Activated T-cell treated with anti-CD3 and anti-CD28 coated beads for 48 hours (primary cell): Measurements from ENCODE around the gene TBC1D19.
"Not testable (repeated sequence)": the region's sequence is repeated elsewhere in the genome, so short reads cannot be mapped to it uniquely, and the experiment has no call there.

ENCODE experiments used
- DNase-seq: peaks from one replicate; pipeline ENCODE4 v3.0.0-alpha.2; 2020; ENCODE audit warnings: low read depth

The TBC1D19 gene

DNA sequence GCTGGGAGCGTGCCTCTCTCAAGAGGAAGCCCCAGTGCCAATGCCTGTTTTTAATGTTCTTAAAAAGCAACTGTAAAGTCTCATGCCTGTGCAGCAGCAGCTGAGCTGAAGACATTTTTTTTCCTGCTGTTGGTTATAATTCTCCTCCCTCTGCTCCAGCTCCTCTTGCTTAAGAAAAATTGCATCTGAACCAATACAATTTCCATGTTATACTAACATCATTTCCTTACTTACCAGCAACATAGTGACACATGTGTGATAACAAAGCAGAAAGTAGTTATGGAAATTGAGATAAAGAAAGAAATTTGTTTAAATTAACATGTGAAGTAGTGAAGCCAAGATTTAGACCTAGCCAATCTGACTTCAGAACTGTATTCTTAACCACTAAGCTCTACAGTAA lies 101.4 kb downstream of the TBC1D19 start:
- DNase-seq, result no peak

DNA sequence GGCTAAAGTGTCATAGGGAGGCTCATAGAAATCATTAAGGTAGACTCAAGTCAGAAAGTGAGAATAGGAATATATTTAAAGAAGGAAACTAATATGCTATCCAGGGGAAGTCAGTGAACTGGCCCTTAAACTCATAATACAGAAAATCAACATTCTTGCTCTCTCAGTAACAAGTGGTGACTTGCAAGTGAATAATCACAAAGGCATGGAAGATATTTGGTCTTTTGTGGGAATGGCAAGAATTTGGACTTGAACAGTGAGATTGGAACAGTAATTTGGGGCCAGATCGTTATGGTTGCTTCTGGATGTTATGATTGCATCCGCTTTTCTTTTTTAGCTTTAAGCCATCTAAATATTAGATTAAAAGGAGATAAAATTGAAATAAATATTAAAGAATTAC lies 103.8 kb downstream of the TBC1D19 start:
- DNase-seq, result no peak

DNA sequence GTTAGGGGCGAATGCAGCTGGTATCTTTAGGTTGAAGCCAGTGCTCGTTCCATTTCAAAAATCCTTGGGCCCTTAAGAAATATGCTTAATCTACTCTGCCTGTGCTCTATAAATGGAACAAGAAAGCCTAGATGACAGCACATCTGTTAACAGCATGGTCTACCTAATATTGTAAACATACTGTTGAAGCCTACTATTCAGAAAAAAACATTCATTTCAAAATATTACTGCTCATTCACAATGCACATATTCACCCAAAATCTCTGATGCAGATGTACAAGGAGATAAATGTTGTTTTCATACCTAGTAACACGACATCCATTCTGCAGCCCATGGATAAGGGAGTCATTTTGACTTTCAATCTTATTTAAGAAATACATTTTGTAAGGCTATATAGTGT lies 106.6 kb downstream of the TBC1D19 start:
- DNase-seq, result no peak

DNA sequence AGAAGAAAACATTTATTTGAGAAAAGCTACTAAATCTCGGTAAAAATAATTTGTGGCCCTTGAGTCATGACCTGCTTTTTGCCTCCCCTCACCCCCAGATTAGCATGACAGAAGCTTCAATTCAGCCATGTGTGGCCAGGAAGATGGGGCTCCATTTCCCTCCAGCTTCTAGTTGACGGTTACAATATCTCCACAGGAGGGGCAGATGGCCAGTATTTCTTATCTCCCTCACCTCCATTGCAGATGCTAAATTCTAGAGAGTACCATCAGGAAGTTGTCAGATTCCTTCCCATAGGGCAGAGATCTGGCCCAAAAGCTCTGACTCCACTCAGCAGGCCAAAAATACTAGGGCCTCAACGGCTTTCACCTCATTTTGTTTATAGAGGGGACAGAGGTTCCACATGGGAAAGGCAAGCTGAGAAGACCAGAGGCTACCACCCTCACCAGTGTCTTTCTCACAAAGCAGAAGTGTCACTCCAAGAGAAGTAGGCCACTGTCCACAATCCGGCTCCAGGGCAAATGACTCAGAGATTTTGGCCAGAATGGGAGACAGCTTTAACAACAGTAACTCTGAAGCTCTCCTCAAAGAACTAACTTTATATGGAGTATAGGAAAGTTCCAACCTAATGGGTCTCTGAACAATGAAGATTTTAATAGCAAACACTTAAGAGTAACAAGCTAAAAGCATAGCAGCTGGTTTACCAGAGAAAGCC lies 108.3 kb downstream of the TBC1D19 start:
- no peak for DNase-seq

DNA sequence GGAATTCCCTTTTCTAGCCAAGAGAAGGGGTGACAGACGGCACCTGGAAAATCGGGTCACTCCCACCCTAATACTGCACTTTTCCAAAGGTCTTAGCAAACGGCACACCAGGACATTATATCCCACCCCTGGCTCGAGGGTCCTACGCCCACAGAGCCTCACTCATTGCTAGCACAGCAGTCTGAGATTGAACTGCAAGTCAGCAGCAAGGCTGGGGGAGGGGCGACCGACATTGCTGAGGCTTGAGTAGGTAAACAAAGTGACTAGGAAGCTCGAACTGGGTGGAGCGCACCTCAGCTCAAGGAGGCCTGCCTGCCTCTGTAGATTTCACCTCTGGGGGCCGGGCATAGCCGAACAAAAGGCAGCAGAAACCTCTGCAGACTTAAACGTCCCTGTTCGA lies 110.2 kb downstream of the TBC1D19 start:
- DNase-seq, result not testable (repeated sequence)

DNA sequence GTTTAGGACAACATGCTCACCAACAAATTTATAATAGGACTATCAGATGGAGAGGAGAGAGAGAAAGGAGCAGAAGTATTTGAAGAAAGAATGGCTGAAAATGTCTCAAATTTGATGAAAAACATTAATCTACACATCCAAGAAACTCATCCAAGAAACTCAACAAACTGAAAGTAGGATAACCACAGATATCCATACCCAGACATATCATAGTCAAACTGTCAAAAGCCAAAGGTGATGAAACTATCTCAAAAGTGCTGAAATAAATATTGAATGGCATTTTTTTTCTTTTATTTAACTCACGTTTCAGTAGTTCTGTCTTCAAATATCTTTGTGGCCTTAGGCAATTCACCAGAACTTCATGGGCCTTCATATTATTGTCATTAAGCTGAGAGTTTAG lies 116.2 kb downstream of the TBC1D19 start:
- no peak for DNase-seq

DNA sequence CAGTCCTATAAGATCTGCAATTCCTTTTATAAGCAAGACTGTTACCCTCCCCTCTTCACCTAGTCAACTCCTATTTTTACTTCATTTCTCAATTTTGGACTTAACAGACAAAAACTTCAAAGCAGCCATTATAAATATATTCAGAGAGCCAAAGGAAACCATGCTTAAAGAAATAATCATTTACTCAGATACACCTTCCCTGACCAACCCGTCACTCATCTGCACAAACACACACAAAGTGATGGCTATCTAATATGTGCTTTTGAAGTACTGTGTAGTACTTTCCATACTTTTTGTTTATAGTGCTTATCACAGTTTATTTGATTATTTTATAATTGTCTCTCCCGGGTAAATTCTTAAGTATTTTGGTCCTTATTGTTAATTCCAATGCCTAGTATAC lies 117.2 kb downstream of the TBC1D19 start:
- no peak for DNase-seq

DNA sequence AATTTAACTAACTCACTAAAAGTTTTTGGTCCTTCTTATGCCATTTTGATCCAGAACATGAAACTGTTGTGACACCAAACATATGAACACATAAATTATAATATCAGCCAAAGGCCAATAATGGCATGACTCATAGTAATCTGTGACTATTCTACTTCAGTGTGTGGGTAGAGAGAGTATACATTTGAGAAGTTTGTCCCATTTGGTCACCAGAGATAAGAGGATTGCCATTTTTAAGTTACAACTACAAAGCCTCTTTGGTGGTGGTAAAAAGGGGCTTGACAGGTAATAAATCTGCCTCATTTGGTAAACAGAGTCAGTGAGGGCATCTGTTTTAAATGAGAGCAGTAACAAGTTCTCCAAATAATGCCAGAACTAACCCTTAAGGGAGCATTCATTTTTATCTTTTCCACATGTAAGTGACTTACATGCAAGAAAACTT lies 117.9 kb downstream of the TBC1D19 start:
- no peak for DNase-seq

DNA sequence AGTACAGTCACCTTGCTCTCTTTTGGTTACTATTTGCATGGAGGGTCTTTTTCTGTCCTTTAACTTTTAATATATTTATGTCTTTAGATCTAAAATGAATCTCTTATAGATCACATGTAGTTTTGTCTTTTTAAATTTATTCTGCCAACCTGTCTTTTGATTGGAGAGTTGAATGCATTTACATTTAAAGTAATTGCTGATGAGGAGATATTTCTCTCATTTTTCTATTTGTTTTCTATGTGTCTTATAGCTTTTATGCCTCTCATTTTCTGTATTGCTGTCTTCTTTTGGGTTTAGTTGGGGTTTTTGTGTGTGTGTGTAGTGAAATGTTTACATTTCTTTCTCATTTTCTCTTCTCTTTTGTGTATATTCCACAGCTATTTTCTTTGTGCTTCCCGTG lies 123.5 kb downstream of the TBC1D19 start:
- DNase-seq, result no peak

DNA sequence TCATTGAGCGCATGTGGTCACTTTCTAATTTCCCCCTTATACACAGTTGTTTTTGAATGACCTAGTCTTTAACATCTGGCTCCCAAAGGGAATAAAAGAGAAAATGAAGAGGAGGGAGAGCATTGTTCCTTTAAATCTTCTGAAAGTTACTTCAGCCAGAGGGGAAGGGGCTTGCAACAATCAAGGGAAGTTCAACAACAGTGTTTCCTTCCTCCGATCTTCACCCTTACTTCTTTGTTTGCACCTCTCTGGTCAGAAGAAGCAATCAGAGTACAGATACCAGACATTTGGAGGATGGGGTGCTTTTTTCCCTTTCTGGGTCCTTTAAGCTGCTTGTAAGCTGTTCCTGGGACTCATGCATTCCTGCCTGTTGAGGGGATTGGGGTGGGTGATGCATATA lies 125.4 kb downstream of the TBC1D19 start:
- no peak for DNase-seq

DNA sequence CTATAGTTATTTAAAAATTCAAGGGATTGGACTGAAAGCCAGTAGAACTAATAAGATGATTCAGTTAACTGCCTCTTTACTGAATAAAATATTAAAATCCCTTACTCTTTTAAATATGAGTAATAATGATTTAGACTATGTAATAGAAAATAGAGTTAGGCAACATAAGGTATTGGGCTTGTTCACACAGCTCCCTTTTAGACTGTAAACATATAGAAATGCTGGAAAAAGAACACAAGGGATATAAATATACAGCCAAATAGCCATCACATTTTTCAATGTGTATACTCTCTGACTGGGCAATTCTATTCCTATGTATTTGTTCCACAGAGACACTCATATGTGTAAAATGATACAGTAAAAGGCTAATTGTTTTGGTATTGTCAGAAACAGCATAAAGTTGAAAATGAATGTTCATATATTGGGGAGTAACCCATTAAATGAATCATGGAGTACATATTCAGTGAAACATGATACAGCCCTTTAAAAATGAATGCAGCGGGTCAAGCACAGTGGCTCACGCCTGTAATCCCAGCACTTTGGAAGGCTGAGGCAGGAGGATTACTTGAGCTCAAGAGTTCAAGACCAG lies 129.8 kb downstream of the TBC1D19 start:
- DNase-seq, result no peak

DNA sequence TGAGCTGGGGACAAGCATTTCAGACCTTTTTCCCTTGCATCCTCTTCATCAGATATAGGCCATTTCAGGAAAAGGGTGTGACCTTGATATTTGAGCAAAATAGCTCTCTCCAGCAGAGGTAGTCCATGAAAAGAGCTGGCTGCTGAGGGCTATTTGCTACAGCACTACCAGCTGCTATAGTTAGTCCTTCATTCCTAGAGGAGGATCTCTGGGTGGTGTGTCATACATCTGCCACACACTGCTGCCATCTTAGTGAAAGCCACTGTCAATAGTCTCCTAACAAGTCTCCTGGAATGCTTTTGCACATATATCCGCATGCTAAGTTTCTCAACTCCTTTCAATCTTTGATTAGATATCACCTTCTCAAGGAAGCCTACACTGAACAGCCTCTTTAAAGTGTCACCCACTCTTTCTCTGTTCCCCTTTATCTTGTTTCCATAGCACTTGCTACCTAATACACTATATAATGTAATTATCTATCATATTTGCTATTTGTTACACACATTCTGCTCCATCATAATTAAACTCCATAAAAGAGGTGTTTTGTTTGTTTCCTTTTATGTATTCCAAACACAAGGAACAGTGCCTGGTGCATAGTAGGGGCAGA lies 131.9 kb downstream of the TBC1D19 start:
- DNase-seq, result no peak

DNA sequence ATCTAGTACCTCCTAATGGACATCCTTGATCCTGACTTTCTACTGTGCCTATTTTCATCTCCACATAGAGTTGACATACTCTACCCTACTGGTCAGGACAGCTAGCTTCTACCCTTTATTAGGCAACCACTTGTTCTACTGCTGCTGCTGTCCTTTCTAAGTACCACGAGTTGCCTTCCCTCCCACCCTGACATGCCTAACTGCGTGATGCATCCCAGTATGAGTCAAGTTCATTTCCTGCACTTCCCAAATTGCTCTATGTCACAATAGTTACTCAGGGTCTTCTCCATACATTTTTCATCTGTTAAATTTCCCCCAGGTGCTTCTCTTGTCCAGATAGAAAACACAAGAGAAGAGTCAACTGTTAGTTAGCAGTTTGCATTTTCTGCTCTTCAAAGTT lies 133.4 kb downstream of the TBC1D19 start:
- no peak for DNase-seq

DNA sequence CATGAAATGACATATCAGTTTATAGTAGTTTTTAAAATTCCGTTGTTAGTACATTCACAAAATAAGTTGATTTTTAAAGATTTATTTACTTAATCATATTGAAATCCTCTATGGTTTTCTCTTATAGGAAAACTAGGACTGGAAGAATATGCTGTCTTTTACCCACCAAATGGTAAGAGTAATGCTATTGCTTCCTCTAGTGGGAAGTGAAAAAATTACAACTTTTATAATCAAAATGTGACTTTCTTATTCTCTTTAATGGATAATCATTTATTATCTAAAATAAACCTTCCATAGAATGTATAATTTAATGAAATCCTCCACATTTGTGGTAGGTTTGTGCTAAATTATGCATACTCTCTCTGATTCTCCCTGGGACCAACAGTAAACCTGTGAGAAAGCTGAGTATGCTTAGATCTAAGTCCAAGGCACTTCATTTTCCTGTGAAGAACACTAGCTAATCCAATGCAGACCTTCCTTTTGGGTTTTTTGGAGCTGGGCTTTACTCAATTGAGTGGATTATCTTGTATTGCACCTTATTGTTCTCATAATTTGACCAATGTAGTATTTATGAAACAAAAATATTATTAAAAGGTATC lies 136.2 kb downstream of the TBC1D19 start:
- DNase-seq, result no peak

DNA sequence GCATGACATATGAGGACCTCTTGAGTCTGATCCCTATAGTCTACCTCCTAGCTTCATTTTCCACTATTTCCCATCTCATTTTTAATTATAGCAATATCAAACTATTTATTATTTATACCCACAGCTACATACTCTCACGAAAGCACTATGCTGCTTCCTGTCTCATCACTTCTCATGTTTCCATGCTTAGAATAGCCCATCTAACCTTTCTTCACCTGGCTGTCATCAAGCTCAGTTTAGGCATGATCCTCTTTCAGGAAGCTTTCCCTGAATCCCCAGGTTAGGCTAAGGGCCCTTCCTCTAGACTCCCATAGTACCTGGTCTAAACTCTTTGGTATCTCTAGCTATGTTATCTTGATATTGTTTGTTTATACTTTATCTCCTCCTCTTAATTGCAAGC lies 137.8 kb downstream of the TBC1D19 start:
- no peak for DNase-seq

DNA sequence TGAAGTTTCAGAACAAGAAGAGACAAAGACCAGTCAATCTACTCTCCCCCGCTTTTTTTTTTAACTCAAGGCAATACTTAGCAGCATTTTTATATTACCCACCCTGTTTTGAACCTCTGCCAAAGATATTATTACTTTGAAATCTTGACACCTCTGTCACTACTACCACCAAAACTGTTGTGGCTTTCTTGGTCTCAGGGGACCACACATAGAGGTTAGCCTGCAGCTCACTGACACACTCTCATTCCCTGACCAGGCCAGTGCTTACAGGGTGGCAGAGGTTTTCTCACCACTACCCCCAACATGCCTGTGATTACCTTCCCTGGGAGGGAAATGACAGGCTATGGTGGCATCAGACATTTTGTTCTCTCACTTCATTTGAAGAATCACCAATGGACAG lies 139.3 kb downstream of the TBC1D19 start:
- no peak for DNase-seq

DNA sequence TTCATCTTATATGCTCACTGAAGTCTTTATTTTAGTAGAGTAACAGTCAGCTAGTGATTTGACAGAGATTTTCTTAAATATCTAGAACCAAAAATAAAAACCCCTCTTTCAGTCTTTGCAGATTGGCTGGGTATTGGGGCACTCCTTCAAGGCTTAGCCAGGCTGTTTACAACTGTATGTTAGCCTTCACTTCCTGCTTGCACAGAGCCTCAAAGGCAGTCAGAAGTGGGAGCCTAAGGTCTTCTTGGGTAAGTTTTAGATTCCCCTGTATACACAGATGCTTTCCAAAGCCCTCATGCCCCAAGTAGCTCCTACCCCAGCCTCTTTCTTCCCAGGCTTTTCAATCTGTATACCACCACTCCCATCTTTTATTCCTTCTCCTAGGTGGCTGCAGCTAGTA lies 140.7 kb downstream of the TBC1D19 start:
- DNase-seq, result no peak

DNA sequence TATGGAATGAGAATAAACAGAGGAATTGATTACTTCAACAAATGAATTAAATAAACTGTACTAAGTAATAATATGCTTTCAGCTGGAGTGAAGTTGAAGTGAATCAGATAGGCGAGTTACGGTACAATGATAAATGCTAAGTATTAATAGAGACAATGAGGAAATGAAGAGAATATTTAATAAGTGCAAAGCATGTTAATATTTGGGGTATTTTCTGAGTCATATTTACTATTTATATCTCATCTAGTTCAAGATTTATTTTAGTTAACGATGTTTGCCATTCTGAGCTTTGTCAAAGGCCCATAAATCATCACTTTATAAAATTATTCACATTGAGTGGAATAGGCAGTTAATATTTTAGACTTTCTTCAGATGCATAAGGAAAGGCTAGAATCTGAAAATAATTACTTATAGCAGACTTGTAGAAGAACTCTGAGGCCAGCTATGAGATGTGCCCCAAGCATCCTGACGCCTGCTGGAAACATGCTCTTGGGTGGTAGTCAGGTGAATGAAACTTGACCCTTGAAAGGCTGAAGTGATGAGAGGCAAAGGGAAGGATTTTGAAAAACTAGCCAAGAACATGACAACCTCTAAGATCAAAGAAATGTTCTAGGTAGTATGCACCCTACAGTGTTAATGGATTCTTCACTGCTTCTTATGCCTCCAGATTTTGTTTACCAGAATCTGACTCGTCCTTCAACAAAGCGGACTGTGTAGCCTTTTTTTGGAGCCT lies 142.9 kb downstream of the TBC1D19 start:
- no peak for DNase-seq

DNA sequence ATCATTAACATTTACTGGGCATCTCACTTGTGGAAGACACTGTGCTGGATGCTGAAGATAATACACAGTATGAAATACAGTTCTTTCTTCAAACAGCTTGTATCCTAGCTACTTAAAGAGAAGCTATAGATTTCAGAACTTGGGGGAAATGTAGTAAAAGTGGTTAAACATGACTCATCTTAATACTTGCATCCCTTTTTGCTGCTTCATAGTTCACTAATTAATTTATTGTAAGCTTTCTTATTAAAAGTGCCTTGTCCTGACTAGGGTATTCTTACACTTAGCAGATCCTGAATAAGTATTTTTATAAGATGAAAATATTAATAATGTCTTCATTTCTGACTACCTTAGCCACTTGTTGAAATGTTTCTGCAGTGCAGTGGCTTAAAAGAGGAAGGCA lies 144.0 kb downstream of the TBC1D19 start:
- DNase-seq, result no peak

DNA sequence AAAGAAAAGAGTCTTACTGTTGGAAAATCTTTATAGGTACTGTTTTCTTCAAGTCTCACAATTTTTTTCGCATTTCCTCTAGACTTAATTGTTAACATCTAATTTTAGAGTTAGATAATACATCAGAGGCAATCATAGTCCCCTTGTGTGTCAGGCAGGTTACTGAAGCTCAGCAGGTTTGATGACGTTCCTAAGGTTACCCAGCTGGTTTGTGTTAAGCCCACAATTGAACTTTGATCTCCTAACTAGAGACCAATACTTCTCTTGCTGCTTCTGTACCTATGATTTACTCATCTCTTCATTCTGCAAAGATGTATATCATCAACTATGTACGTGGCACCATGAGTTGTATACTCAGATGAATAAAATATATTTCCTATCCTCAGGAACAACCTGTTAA lies 145.1 kb downstream of the TBC1D19 start:
- no peak for DNase-seq

DNA sequence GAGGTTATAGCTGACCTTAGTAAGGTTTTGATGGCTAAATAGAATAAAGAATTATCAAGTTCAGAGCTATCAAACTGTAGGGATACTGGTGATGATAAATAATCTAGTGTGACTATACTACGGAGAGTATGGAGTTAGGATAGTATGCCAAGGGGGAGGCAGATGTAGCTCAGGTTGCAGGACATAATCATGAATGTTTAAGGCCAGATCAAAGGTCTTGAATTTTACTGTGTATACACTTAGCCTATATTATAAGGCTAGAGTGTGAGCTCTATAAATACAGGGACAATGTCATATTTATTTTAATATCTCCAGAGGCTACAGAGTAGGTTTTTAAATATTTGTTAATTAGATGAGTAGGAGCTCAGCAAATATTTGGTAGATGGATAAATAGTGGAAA lies 145.7 kb downstream of the TBC1D19 start:
- no peak for DNase-seq

DNA sequence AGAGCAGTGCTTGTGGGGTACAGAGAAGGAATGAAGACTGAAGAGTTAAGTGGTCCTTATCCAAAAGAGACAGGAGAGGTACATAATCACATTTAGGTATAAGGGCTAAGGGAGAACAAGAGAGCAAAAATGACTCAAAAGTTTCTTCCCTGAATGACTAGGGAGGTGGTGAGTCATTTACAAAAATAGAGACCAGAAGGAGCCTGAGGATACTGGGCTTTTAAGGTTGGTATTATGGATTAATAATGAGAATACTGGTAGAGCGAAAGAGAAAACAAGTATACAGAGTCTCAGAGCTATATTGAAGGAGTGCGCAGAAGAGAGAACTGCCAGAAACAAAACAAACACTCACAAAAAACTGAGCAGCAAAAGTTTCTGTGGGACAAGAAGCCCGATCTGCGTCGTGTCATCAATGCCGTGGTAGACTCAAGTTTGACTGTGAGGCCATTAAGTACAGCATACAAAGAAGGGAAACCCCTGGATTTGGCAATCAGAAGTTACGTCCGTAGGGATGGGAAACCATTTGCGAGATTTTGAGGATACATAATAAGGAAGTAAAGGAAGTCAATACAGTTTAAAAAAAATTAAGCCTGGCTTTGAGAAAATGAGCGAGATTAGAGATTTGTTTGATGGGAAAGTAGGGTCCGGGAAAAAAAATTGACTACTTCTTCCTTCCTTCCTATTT lies 147.6 kb downstream of the TBC1D19 start:
- no peak for DNase-seq
